Measurements from ENCODE around the gene GSTO2.

GSTO2 gene

GRCh38 chr10:104262055-104262454, 6.9 kb upstream of the GSTO2 start:
- Histone ChIP-seq H3K27me3 (ENCODE audit: insufficient read depth, low read length) (no peaks in the 10 kb centered on the region), H3K27ac (ENCODE audit: low read depth, low read length) (peak overlapping the region; percentile 96), H3K4me3 (ENCODE audit: low read depth, low read length) (no peak overlapping the region), H3K4me1 (ENCODE audit: control insufficient read depth, insufficient read depth, low read length, unreplicated experiment) (peaks cover 57% of the 10 kb centered on the region), H3K36me3 (ENCODE audit: insufficient read depth, low read length) (peaks cover 67% of the 10 kb centered on the region), H2AFZ (ENCODE audit: low read length, unreplicated experiment) (no peak overlapping the region), H3K79me2 (ENCODE audit: control insufficient read depth, insufficient read depth, low read length, unreplicated experiment) (peaks cover 64% of the 10 kb centered on the region)

- Histone ChIP-seq H2AFZ (ENCODE audit: low read length, unreplicated experiment) (no peak overlapping the region), H3K27me3 (ENCODE audit: insufficient read depth, low read length) (no peaks in the 10 kb centered on the region), H3K4me3 (ENCODE audit: low read depth, low read length) (no peak overlapping the region), H3K4me1 (ENCODE audit: control insufficient read depth, insufficient read depth, low read length, unreplicated experiment) (peaks cover 29% of the 10 kb centered on the region), H3K27ac (ENCODE audit: low read depth, low read length) (no peak overlapping the region), H3K36me3 (ENCODE audit: insufficient read depth, low read length) (peaks cover 77% of the 10 kb centered on the region), H3K79me2 (ENCODE audit: control insufficient read depth, insufficient read depth, low read length, unreplicated experiment) (peaks cover 37% of the 10 kb centered on the region)
Observed at GRCh38 chr10:104264783-104265182, 4.2 kb upstream of the GSTO2 start.

GRCh38 chr10:104267721-104268404, 1.1 kb upstream of the GSTO2 start:
- no peaks in the 10 kb centered on the region for H3K27me3 ChIP-seq (ENCODE audit: insufficient read depth, low read length)
- peaks cover 15% of the 10 kb centered on the region for H3K79me2 ChIP-seq (ENCODE audit: control insufficient read depth, insufficient read depth, low read length, unreplicated experiment)
- peaks cover 3% of the 10 kb centered on the region for H3K4me1 ChIP-seq (ENCODE audit: control insufficient read depth, insufficient read depth, low read length, unreplicated experiment)
- H3K36me3 ChIP-seq (ENCODE audit: insufficient read depth, low read length): peaks cover 57% of the 10 kb centered on the region
- no peak overlapping the region for H3K4me3 ChIP-seq (ENCODE audit: low read depth, low read length)
- H2AFZ ChIP-seq (ENCODE audit: low read length, unreplicated experiment): no peak overlapping the region
- no peak overlapping the region for H3K27ac ChIP-seq (ENCODE audit: low read depth, low read length)

GRCh38 chr10:104268405-104268712, 625 bp upstream of the GSTO2 start:
- Histone ChIP-seq H3K27me3 (ENCODE audit: insufficient read depth, low read length) (no peaks in the 10 kb centered on the region), H2AFZ (ENCODE audit: low read length, unreplicated experiment) (no peak overlapping the region), H3K27ac (ENCODE audit: low read depth, low read length) (no peak overlapping the region), H3K36me3 (ENCODE audit: insufficient read depth, low read length) (peaks cover 52% of the 10 kb centered on the region), H3K79me2 (ENCODE audit: control insufficient read depth, insufficient read depth, low read length, unreplicated experiment) (peaks cover 11% of the 10 kb centered on the region), H3K4me3 (ENCODE audit: low read depth, low read length) (no peak overlapping the region), H3K4me1 (ENCODE audit: control insufficient read depth, insufficient read depth, low read length, unreplicated experiment) (peaks cover 8% of the 10 kb centered on the region)

- H2AFZ ChIP-seq (ENCODE audit: low read length, unreplicated experiment): no peak overlapping the region
- H3K79me2 ChIP-seq (ENCODE audit: control insufficient read depth, insufficient read depth, low read length, unreplicated experiment): no peaks in the 10 kb centered on the region
- peaks cover 14% of the 10 kb centered on the region for H3K36me3 ChIP-seq (ENCODE audit: insufficient read depth, low read length)
- no peaks in the 10 kb centered on the region for H3K27me3 ChIP-seq (ENCODE audit: insufficient read depth, low read length)
- no peak overlapping the region; the same call in 1 of the 2 replicates for H3K4me3 ChIP-seq (ENCODE audit: low read depth, low read length)
- H3K27ac ChIP-seq (ENCODE audit: low read depth, low read length): peak overlapping the region; percentile 72
- H3K4me1 ChIP-seq (ENCODE audit: control insufficient read depth, insufficient read depth, low read length, unreplicated experiment): peaks cover 21% of the 10 kb centered on the region
Observed at GRCh38 chr10:104273286-104273685, 4.3 kb downstream of the GSTO2 start.

GRCh38 chr10:104273899-104274575, 5.1 kb downstream of the GSTO2 start:
- no peaks in the 10 kb centered on the region for H3K79me2 ChIP-seq (ENCODE audit: control insufficient read depth, insufficient read depth, low read length, unreplicated experiment)
- peak overlapping the region; percentile 79 for H3K4me3 ChIP-seq (ENCODE audit: low read depth, low read length)
- H3K36me3 ChIP-seq (ENCODE audit: insufficient read depth, low read length): peaks cover 7% of the 10 kb centered on the region; the same call in 1 of the 2 replicates
- no peaks in the 10 kb centered on the region for H3K27me3 ChIP-seq (ENCODE audit: insufficient read depth, low read length)
- peak overlapping the region; percentile 72 for H3K27ac ChIP-seq (ENCODE audit: low read depth, low read length)
- no peak overlapping the region for H2AFZ ChIP-seq (ENCODE audit: low read length, unreplicated experiment)
- H3K4me1 ChIP-seq (ENCODE audit: control insufficient read depth, insufficient read depth, low read length, unreplicated experiment): peaks cover 21% of the 10 kb centered on the region

- H2AFZ ChIP-seq (ENCODE audit: low read length, unreplicated experiment): peak overlapping the region; percentile 52
- H3K4me3 ChIP-seq (ENCODE audit: low read depth, low read length): peak overlapping the region; percentile 79
- no peaks in the 10 kb centered on the region for H3K27me3 ChIP-seq (ENCODE audit: insufficient read depth, low read length)
- peaks cover 21% of the 10 kb centered on the region for H3K4me1 ChIP-seq (ENCODE audit: control insufficient read depth, insufficient read depth, low read length, unreplicated experiment)
- H3K79me2 ChIP-seq (ENCODE audit: control insufficient read depth, insufficient read depth, low read length, unreplicated experiment): no peaks in the 10 kb centered on the region
- no peaks in the 10 kb centered on the region for H3K36me3 ChIP-seq (ENCODE audit: insufficient read depth, low read length)
- H3K27ac ChIP-seq (ENCODE audit: low read depth, low read length): peak overlapping the region; percentile 72
Observed at GRCh38 chr10:104274762-104275721, 6.1 kb downstream of the GSTO2 start.

- H3K4me1 ChIP-seq (ENCODE audit: control insufficient read depth, insufficient read depth, low read length, unreplicated experiment): peaks cover 21% of the 10 kb centered on the region
- H2AFZ ChIP-seq (ENCODE audit: low read length, unreplicated experiment): no peak overlapping the region
- H3K27me3 ChIP-seq (ENCODE audit: insufficient read depth, low read length): no peaks in the 10 kb centered on the region
- H3K36me3 ChIP-seq (ENCODE audit: insufficient read depth, low read length): no peaks in the 10 kb centered on the region
- H3K4me3 ChIP-seq (ENCODE audit: low read depth, low read length): no peak overlapping the region
- H3K27ac ChIP-seq (ENCODE audit: low read depth, low read length): no peak overlapping the region
- no peaks in the 10 kb centered on the region for H3K79me2 ChIP-seq (ENCODE audit: control insufficient read depth, insufficient read depth, low read length, unreplicated experiment)
Observed at GRCh38 chr10:104276192-104276591, 7.2 kb downstream of the GSTO2 start.

- Histone ChIP-seq H3K4me3 (ENCODE audit: low read depth, low read length) (no peak overlapping the region), H3K27me3 (ENCODE audit: insufficient read depth, low read length) (no peaks in the 10 kb centered on the region), H3K27ac (ENCODE audit: low read depth, low read length) (no peak overlapping the region), H3K36me3 (ENCODE audit: insufficient read depth, low read length) (no peaks in the 10 kb centered on the region), H3K79me2 (ENCODE audit: control insufficient read depth, insufficient read depth, low read length, unreplicated experiment) (no peaks in the 10 kb centered on the region), H3K4me1 (ENCODE audit: control insufficient read depth, insufficient read depth, low read length, unreplicated experiment) (peaks cover 18% of the 10 kb centered on the region), H2AFZ (ENCODE audit: low read length, unreplicated experiment) (no peak overlapping the region)
Observed at GRCh38 chr10:104277785-104278184, 8.8 kb downstream of the GSTO2 start.

- no peak overlapping the region for H3K4me3 ChIP-seq (ENCODE audit: low read depth, low read length)
- H3K27ac ChIP-seq (ENCODE audit: low read depth, low read length): no peak overlapping the region
- no peaks in the 10 kb centered on the region for H3K36me3 ChIP-seq (ENCODE audit: insufficient read depth, low read length)
- H3K4me1 ChIP-seq (ENCODE audit: control insufficient read depth, insufficient read depth, low read length, unreplicated experiment): no peaks in the 10 kb centered on the region
- H3K79me2 ChIP-seq (ENCODE audit: control insufficient read depth, insufficient read depth, low read length, unreplicated experiment): no peaks in the 10 kb centered on the region
- no peak overlapping the region for H2AFZ ChIP-seq (ENCODE audit: low read length, unreplicated experiment)
- no peaks in the 10 kb centered on the region for H3K27me3 ChIP-seq (ENCODE audit: insufficient read depth, low read length)
Observed at GRCh38 chr10:104279550-104280259, 10.7 kb downstream of the GSTO2 start.

Measured in ACC112 (cell line).